Peyer's patch (tissue), 4 donors: Measurements from ENCODE around the gene C2CD4C.

ENCODE experiments used
- CTCF ChIP-seq, 6 experiments: fragments of 450-650 bp in 4 of 6; fragments of 200-600 bp in 2 of 6; sonication (generic) in 1 of 6; IDR thresholded peaks; one replicate each; pipeline ENCODE4 v1.5.1; 2017 to 2019; ENCODE audit warnings: antibody characterized with exemption in 6 of 6, mild to moderate bottlenecking in 3 of 6, moderate library complexity in 1 of 6
- POLR2A ChIP-seq, 2 donors: fragments of 450-650 bp; IDR thresholded peaks; one replicate each; pipeline ENCODE4 v1.5.1; 2017; ENCODE audit warnings: antibody characterized with exemption in 2 of 2, mild to moderate bottlenecking in 2 of 2, moderate library complexity in 2 of 2

- peak in 1 of 6 experiments; percentile 6 for TF ChIP-seq CTCF (IDR thresholded peaks at IDR 0.05)
- TF ChIP-seq POLR2A (IDR thresholded peaks at IDR 0.05), result no peak
These were observed 37.3 kb downstream of the C2CD4C start for GRCh38 chr19:371501-372168.
